T-helper 1 cell treated with Interleukin-12 subunit alpha and Interleukin-12 subunit beta and Interleukin-4 antibody, amounts not matched to agents 30 μg/mL and 1 μg/mL, for 36 hours (primary cell): ENCODE results near the gene FSD2.
"Not testable (repeated sequence)": the region's sequence is repeated elsewhere in the genome, so short reads cannot be mapped to it uniquely, and the experiment has no call there.

Source experiments
- H3K27ac Mint-ChIP-seq: one replicate; pipeline ENCODE4 v1.8.0; 2021; ENCODE audit warnings: mild to moderate bottlenecking, mixed read lengths
- H3K27me3 Mint-ChIP-seq: one replicate; pipeline ENCODE4 v1.8.0; 2021; ENCODE audit warnings: low read depth, mixed read lengths
- H3K36me3 Mint-ChIP-seq: one replicate; pipeline ENCODE4 v1.8.0; 2021; ENCODE audit warnings: low read depth, mixed read lengths
- H3K4me1 Mint-ChIP-seq: one replicate; pipeline ENCODE4 v1.8.0; 2021; ENCODE audit warnings: low read depth, mixed read lengths
- H3K4me3 Mint-ChIP-seq: one replicate; pipeline ENCODE4 v1.8.0; 2021; ENCODE audit warnings: mild to moderate bottlenecking, moderate library complexity, mixed read lengths
- H3K9me3 Mint-ChIP-seq: one replicate; pipeline ENCODE4 v1.8.0; 2021; ENCODE audit warnings: mixed read lengths

FSD2 gene

GRCh38 chr15:82709421-82710207 is 96.3 kb downstream of the FSD2 start, which contains the start of gene AP3B2:
AP3B2 (minus strand) TSS chr15:82709875; CDS start chr15:82709706, 169 bp downstream.
- Mint-ChIP-seq H3K9me3 (no peaks in the 10 kb centered on the region), H3K27me3 (no peaks in the 10 kb centered on the region), H3K36me3 (no peaks in the 10 kb centered on the region), H3K27ac (no peak within 1 kb of the TSS), H3K4me3 (peak within 1 kb of the TSS; percentile 49), H3K4me1 (no peaks in the 10 kb centered on the region)

DNA sequence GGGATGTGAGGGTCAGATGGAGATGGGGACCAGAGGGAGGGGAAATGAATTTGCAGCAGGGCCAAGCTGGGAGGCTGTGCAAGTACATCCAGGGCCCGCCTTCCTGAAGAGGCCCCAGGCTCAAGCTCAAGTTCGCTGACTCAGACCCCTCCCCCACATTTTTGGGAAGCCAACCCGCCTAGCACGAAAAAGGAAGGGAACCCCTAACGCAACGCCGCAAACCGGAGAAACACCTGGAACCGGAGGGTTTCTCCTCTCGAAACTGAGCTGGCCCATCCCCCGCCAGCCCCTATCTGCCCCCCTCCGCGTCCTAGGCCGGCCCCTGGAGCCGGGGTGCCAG is 96.8 kb downstream of the FSD2 start:
- no peaks in the 10 kb centered on the region for H3K9me3 Mint-ChIP-seq
- H3K4me3 Mint-ChIP-seq, result no peak overlapping the region
- no peak overlapping the region for H3K27ac Mint-ChIP-seq
- no peaks in the 10 kb centered on the region for H3K36me3 Mint-ChIP-seq
- no peaks in the 10 kb centered on the region for H3K4me1 Mint-ChIP-seq
- H3K27me3 Mint-ChIP-seq, result no peaks in the 10 kb centered on the region

DNA sequence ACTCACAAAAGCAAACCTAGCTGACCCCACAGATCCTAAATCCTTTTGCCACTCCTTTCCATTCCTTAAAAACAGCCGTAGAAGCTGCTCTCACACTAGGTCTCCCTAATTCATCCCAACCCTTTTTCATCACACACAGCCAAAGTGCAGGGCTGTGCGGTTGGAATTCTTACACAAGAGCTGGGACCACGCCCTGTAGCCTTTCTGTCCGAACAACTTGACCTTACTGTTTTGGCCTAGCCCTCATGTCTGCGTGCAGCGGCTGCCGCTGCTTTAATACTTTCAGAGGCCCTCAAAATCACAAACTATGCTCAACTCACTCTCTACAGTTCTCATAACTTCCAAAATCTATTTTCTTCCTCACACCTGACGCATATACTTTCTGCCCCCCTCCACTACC is 100.0 kb downstream of the FSD2 start:
- not testable (repeated sequence) for H3K4me3 Mint-ChIP-seq, H3K4me1 Mint-ChIP-seq, H3K9me3 Mint-ChIP-seq, H3K27me3 Mint-ChIP-seq, H3K36me3 Mint-ChIP-seq, H3K27ac Mint-ChIP-seq
